ENCODE data around the gene CD79A. TPM values are rescaled to one million over a fixed set of nuclear protein-coding genes. Genes with fewer than 3 reads are reported as not detected.

Gene CD79A
- total RNA-seq, 2 donors from 2014 or later: 0.59 TPM; not detected in 1

- Histone ChIP-seq H3K4me3 (no peak overlapping the region), H3K9me3 (no peaks in the 10 kb centered on the region), H3K27me3 (replicated peaks; ENCODE audit: insufficient read depth) (no peaks in the 10 kb centered on the region), H3K4me1 (replicated peaks) (no peaks in the 10 kb centered on the region), H3K27ac (no peak overlapping the region), H3K36me3 (peaks cover 0 to 10% of the 10 kb centered on the region in 2 donors)
- WGBS: 95% methylated on average over 1 of the region's 1 CpG
- intact Hi-C loops (cut with DNase I): no loop called here
- DNase-seq (ENCODE audit: low spot score): no peak
- TF ChIP-seq POLR2AphosphoS5 (IDR thresholded peaks at IDR 0.05): no peak
- no peak for TF ChIP-seq POLR2A (IDR thresholded peaks at IDR 0.05)
Measured at GRCh38 chr19:41896581-41896942, 19.5 kb downstream of the CD79A start.

- H3K4me3 ChIP-seq: no peak overlapping the region
- intact Hi-C loops (cut with DNase I): no loop called here
- H3K9me3 ChIP-seq: no peaks in the 10 kb centered on the region
- H3K4me1 ChIP-seq (replicated peaks): no peaks in the 10 kb centered on the region
- no peaks in the 10 kb centered on the region for H3K27me3 ChIP-seq (replicated peaks; ENCODE audit: insufficient read depth)
- TF ChIP-seq POLR2AphosphoS5 (IDR thresholded peaks at IDR 0.05): no peak
- no peak for TF ChIP-seq CTCF (IDR thresholded peaks at IDR 0.05)
- no peak for TF ChIP-seq POLR2A (IDR thresholded peaks at IDR 0.05)
- WGBS: 92% methylated on average over 3 of the region's 3 CpGs
- peaks cover 0 to 16% of the 10 kb centered on the region in 2 donors for H3K36me3 ChIP-seq
- no peak overlapping the region for H3K27ac ChIP-seq
- no peak for DNase-seq (ENCODE audit: low spot score)
Measured at GRCh38 chr19:41897181-41897580, 20.1 kb downstream of the CD79A start.

DNA sequence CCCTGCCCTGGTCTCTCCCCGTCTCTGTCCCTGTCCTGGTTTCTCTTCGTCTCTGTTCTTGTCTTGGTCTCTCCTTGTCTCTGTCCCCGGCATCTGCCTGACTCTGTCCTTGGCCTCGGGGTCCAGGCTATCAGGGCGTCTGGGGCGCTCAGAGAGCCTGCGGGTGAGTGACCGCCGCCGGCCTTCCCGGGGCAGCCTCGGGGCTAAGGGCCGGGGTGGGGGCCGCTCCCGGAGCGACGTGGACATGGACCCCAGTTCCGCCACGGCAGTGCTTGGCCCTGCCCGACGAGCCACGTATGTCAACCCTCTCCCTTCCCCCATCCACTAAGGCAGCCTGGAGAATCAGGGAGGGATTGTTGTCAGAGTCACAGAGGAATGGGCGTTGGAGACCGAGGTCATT, 20.7 kb downstream of the CD79A start:
- Histone ChIP-seq H3K9me3 (no peaks in the 10 kb centered on the region), H3K36me3 (peaks cover 2 to 18% of the 10 kb centered on the region in 2 donors), H3K27me3 (replicated peaks; ENCODE audit: insufficient read depth) (no peaks in the 10 kb centered on the region), H3K4me3 (no peak overlapping the region), H3K27ac (no peak overlapping the region), H3K4me1 (replicated peaks) (no peaks in the 10 kb centered on the region)
- WGBS: 90% methylated on average over 24 of the region's 24 CpGs
- TF ChIP-seq POLR2AphosphoS5 (IDR thresholded peaks at IDR 0.05): no peak
- no peak for DNase-seq (ENCODE audit: low spot score)
- intact Hi-C loops (cut with DNase I): no loop called here

GRCh38 chr19:41898235-41898634, 21.2 kb downstream of the CD79A start:
- no peak for DNase-seq (ENCODE audit: low spot score)
- WGBS: 94% methylated on average over 15 of the region's 15 CpGs

DNA sequence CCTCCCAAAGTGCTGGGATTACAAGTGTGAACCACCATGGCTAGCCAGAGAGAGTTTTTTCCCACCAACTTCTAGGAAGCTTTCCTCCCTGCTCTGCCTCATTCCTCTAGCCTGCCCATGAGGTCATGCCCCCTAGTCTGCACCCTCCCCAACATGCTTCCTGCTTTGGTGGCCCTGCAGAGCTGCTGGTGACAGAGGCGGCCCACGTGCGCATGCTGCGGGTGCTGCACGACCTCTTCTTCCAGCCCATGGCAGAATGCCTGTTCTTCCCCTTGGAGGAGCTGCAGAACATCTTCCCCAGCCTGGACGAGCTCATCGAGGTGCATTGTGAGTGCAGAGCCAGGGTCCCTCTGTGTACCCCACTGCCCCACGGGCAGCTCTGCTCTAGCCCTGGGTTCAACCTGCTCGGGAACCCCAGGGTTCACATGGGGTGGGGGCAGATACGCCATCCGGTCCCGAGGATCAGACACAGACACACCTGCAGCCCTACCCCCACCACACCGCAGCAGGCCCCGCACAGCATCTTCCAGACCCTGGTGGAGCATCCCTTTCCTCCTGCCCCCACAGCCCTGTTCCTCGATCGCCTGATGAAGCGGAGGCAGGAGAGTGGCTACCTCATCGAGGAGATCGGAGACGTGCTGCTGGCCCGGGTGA, 24.8 kb downstream of the CD79A start:
- DNase-seq (ENCODE audit: low spot score): no peak
- Histone ChIP-seq H3K36me3 (peaks cover 2 to 19% of the 10 kb centered on the region in 2 donors), H3K27ac (no peak overlapping the region), H3K27me3 (replicated peaks; ENCODE audit: insufficient read depth) (no peaks in the 10 kb centered on the region), H3K4me3 (no peak overlapping the region), H3K4me1 (replicated peaks) (peaks cover 5% of the 10 kb centered on the region), H3K9me3 (no peaks in the 10 kb centered on the region)
- TF ChIP-seq POLR2AphosphoS5 (IDR thresholded peaks at IDR 0.05): no peak
- no peak for TF ChIP-seq CTCF (IDR thresholded peaks at IDR 0.05)
- no peak for TF ChIP-seq POLR2A (IDR thresholded peaks at IDR 0.05)
- intact Hi-C loops (cut with DNase I): no loop called here
- 93% methylated on average over 21 of the region's 21 CpGs for WGBS

More at GRCh38 chr19:41898235-41898634, 21.2 kb downstream of the CD79A start:
- Histone ChIP-seq H3K9me3 (no peaks in the 10 kb centered on the region), H3K36me3 (peaks cover 2 to 18% of the 10 kb centered on the region in 2 donors), H3K4me1 (replicated peaks) (no peaks in the 10 kb centered on the region), H3K27ac (no peak overlapping the region), H3K27me3 (replicated peaks; ENCODE audit: insufficient read depth) (no peaks in the 10 kb centered on the region), H3K4me3 (no peak overlapping the region)
- no peak for TF ChIP-seq POLR2A (IDR thresholded peaks at IDR 0.05)
- TF ChIP-seq POLR2AphosphoS5 (IDR thresholded peaks at IDR 0.05): no peak
- TF ChIP-seq CTCF (IDR thresholded peaks at IDR 0.05): no peak
- intact Hi-C loops (cut with DNase I): no loop called here

- WGBS: 91% methylated on average over 14 of the region's 17 CpGs
- Histone ChIP-seq H3K4me3 (no peak overlapping the region), H3K27ac (no peak overlapping the region), H3K4me1 (replicated peaks) (peaks cover 5% of the 10 kb centered on the region), H3K36me3 (peaks cover 2 to 19% of the 10 kb centered on the region in 2 donors), H3K27me3 (replicated peaks; ENCODE audit: insufficient read depth) (no peaks in the 10 kb centered on the region), H3K9me3 (no peaks in the 10 kb centered on the region)
- intact Hi-C loops (cut with DNase I): no loop called here
- DNase-seq (ENCODE audit: low spot score): no peak
- TF ChIP-seq POLR2AphosphoS5 (IDR thresholded peaks at IDR 0.05) (no peak), CTCF (IDR thresholded peaks at IDR 0.05) (no peak), POLR2A (IDR thresholded peaks at IDR 0.05) (no peak)
Measured at GRCh38 chr19:41902594-41902993, 25.5 kb downstream of the CD79A start.
